OCI-LY7 (cell line): Measurements from ENCODE around the gene LIMD2.

ENCODE experiments used
- EZH2phosphoT487 ChIP-seq: fragments of 200-600 bp; sonication (generic); IDR thresholded peaks from 2 replicates; pipeline ENCODE4 v1.6.1; 2018; ENCODE audit warnings: low read depth, borderline replicate concordance, mild to moderate bottlenecking, mixed run types, antibody characterized with exemption, low read length, moderate library complexity, mixed read lengths
- TF ChIP-seq, protein P1 (sequence below): fragments of 200-600 bp; sonication (generic); conservative IDR thresholded peaks from 2 replicates; pipeline ENCODE4 v1.5.1; 2014; ENCODE audit warnings: mild to moderate bottlenecking, antibody characterized with exemption, low read length, moderate library complexity, mixed read lengths

DNA sequence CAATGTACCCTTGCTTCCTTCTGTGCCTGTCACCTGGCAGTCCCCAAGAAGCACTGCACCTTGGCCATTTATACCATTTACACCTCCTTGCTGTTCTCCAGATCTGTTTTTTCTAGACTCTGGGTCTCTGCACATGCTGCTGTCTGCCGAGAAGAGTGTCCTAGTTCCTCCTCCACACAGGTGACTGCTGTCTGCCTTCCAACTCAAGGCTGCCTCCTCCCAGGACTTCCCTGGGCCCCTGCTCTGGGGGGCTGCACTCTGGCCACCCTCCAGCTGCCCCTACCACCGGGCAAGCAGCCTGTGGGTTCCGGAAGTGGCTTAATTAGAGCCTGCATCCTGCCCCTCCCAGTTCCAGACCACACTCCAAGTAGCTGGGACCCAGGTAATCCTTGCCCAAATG lies 5.7 kb upstream of the LIMD2 start:
- TF ChIP-seq, protein P1, sequence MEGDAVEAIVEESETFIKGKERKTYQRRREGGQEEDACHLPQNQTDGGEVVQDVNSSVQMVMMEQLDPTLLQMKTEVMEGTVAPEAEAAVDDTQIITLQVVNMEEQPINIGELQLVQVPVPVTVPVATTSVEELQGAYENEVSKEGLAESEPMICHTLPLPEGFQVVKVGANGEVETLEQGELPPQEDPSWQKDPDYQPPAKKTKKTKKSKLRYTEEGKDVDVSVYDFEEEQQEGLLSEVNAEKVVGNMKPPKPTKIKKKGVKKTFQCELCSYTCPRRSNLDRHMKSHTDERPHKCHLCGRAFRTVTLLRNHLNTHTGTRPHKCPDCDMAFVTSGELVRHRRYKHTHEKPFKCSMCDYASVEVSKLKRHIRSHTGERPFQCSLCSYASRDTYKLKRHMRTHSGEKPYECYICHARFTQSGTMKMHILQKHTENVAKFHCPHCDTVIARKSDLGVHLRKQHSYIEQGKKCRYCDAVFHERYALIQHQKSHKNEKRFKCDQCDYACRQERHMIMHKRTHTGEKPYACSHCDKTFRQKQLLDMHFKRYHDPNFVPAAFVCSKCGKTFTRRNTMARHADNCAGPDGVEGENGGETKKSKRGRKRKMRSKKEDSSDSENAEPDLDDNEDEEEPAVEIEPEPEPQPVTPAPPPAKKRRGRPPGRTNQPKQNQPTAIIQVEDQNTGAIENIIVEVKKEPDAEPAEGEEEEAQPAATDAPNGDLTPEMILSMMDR = no peak
- TF ChIP-seq EZH2phosphoT487 = no peak
